DND-41 (cell line): Measurements from ENCODE around the gene FURIN.
"Not testable (repeated sequence)": the region's sequence is repeated elsewhere in the genome, so short reads cannot be mapped to it uniquely, and the experiment has no call there.

Experiments
- ATAC-seq: fragments of 200-7000 bp; cut with Tn5 transposase; 3 replicates; pipeline ENCODE4 v1.9.1; 2021; ENCODE audit warnings: low read depth; ENCODE audit not compliant: insufficient read depth
- DNase-seq: peaks from one replicate; pipeline ENCODE4 v3.0.0-alpha.2; 2020
- H2AFZ ChIP-seq: 2 replicates; pipeline ENCODE4 v1.6.0; 2012; ENCODE audit warnings: low read depth, low read length
- H3K27ac ChIP-seq: 2 replicates; pipeline ENCODE4 v1.5.1; 2012; ENCODE audit warnings: low read length, inconsistent platforms
- H3K27me3 ChIP-seq: fragments of 200-600 bp; sonication (generic); 2 replicates; pipeline ENCODE4 v1.6.0; 2012; ENCODE audit warnings: low read length, mild to moderate bottlenecking, inconsistent platforms; ENCODE audit not compliant: insufficient read depth, poor library complexity
- H3K36me3 ChIP-seq: 2 replicates; pipeline ENCODE4 v1.5.1; 2012; ENCODE audit warnings: low read length, inconsistent platforms; ENCODE audit not compliant: insufficient read depth
- H3K4me1 ChIP-seq: 2 replicates; pipeline ENCODE4 v1.5.1; 2012; ENCODE audit warnings: mild to moderate bottlenecking, low read length; ENCODE audit not compliant: insufficient read depth
- H3K4me2 ChIP-seq: 2 replicates; pipeline ENCODE4 v1.6.0; 2012; ENCODE audit warnings: mild to moderate bottlenecking, moderate library complexity, low read length, inconsistent platforms; ENCODE audit not compliant: insufficient read depth
- H3K4me3 ChIP-seq, 2 experiments: fragments of 200-600 bp in 1 of 2; shearing (Covaris generic) in 1 of 2; 2 replicates each; pipeline ENCODE4 v1.5.1; 2012 to 2016; ENCODE audit warnings: inconsistent platforms in 2 of 2, low read length in 2 of 2, mild to moderate bottlenecking in 2 of 2, low read depth in 1 of 2, moderate library complexity in 1 of 2
- H3K79me2 ChIP-seq: 2 replicates; pipeline ENCODE4 v1.6.0; 2012; ENCODE audit warnings: low read length, inconsistent platforms; ENCODE audit not compliant: insufficient read depth
- H3K9ac ChIP-seq: 2 replicates; pipeline ENCODE4 v1.6.0; 2012; ENCODE audit warnings: low read depth, mild to moderate bottlenecking, inconsistent platforms, low read length, moderate library complexity
- H3K9me3 ChIP-seq: 2 replicates; pipeline ENCODE4 v1.5.1; 2012; ENCODE audit warnings: low read length, moderate library complexity, mild to moderate bottlenecking, inconsistent platforms; ENCODE audit not compliant: insufficient read depth, severe bottlenecking
- H4K20me1 ChIP-seq: 2 replicates; pipeline ENCODE4 v1.6.0; 2012; ENCODE audit warnings: low read length; ENCODE audit not compliant: insufficient read depth
- EZH2 ChIP-seq: IDR thresholded peaks from 3 replicates; pipeline ENCODE4 v1.6.1; 2012; ENCODE audit warnings: borderline replicate concordance, low read depth, mild to moderate bottlenecking, moderate library complexity, low read length, inconsistent platforms; ENCODE audit not compliant: severe bottlenecking
- TF ChIP-seq, protein P1 (sequence below): IDR thresholded peaks from 2 replicates; pipeline ENCODE4 v1.5.1; 2012; ENCODE audit warnings: borderline replicate concordance, low read length, moderate library complexity, mild to moderate bottlenecking; ENCODE audit not compliant: poor library complexity, severe bottlenecking; ENCODE audit errors: extremely low read depth

The FURIN gene

DNA sequence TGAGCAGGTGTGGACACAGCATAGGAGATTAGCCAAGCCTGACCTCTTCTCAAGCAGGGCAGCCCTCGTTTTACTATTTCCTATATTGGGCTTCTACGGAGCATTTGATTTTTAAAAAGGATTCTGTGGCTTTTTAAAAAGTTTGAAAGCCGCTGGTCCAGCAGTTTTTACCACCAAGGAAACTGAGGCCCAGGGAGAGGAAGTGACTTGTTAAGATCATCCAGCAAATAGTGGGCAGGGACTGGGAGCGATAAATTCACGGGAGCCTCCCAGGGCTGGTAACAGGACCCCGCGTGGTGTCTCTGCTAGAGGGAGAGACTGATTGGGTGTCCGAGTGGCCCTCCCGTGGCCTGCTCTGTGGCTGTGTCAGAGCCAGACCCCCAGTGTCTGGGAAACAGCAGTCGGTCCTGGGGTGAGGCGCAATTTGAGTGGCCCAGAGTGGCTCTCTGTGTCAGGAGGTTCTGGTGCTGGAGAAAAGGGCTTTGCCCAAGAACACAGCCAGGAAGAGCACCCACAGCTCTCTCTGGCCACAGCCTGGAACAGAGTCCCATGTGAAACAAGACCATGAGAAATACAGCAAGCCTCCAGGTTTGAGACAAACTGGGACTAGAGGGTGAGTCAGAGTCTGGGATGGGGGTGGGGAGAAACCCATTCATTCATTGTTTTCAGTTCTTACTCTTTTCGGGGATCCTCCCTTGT is 4.2 kb downstream of the FURIN start:
- DNase-seq = no peak
- no peak for TF ChIP-seq EZH2
- TF ChIP-seq, protein P1, sequence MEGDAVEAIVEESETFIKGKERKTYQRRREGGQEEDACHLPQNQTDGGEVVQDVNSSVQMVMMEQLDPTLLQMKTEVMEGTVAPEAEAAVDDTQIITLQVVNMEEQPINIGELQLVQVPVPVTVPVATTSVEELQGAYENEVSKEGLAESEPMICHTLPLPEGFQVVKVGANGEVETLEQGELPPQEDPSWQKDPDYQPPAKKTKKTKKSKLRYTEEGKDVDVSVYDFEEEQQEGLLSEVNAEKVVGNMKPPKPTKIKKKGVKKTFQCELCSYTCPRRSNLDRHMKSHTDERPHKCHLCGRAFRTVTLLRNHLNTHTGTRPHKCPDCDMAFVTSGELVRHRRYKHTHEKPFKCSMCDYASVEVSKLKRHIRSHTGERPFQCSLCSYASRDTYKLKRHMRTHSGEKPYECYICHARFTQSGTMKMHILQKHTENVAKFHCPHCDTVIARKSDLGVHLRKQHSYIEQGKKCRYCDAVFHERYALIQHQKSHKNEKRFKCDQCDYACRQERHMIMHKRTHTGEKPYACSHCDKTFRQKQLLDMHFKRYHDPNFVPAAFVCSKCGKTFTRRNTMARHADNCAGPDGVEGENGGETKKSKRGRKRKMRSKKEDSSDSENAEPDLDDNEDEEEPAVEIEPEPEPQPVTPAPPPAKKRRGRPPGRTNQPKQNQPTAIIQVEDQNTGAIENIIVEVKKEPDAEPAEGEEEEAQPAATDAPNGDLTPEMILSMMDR = no peak
- H3K36me3 ChIP-seq = peaks cover 17% of the 10 kb centered on the region
- peak overlapping the region; percentile 96 for H3K4me2 ChIP-seq
- H3K79me2 ChIP-seq = peaks cover 11% of the 10 kb centered on the region
- peak overlapping the region; percentile 73 for H3K9ac ChIP-seq
- peaks cover 39% of the 10 kb centered on the region for H3K4me1 ChIP-seq
- no peak overlapping the region; the same call in 1 of the 2 replicates for H3K27ac ChIP-seq
- peaks cover 10% of the 10 kb centered on the region for H4K20me1 ChIP-seq
- H3K27me3 ChIP-seq = no peaks in the 10 kb centered on the region
- no peak for ATAC-seq
- no peaks in the 10 kb centered on the region for H3K9me3 ChIP-seq
- H2AFZ ChIP-seq = no peak overlapping the region
- H3K4me3 ChIP-seq = peak overlapping the region; percentile 68 to 72; a peak in 3 of 4 replicates

DNA sequence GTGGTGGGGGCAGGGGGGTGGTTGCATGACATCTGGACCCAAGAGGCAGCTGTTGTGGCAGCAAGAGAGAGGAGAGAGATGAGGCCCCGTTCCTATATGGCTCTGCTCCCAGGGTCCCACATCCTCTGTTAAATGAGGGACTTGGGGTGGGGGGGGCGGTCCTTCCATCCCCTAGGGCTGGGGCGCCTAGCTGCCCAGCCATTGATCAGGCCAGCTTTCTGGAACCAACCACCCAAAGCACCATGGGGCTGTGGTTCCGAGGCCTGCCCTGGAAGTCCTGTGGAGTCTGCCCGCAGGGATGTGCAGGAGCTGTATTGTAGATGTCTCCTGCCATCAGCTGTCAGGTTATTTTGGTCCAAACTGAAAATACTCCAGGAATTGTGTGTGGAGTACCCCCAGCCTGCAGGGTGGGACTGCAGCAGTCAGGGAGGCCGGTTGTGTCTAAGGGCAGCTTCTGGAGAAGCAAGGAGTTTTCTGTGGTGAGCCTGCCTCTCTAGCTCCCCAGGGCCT is 5.2 kb downstream of the FURIN start:
- Histone ChIP-seq H3K79me2 (peaks cover 11% of the 10 kb centered on the region), H3K9ac (no peak overlapping the region), H3K9me3 (no peaks in the 10 kb centered on the region), H3K27me3 (no peaks in the 10 kb centered on the region), H4K20me1 (peaks cover 10% of the 10 kb centered on the region), H3K4me2 (no peak overlapping the region), H3K4me1 (peaks cover 39% of the 10 kb centered on the region), H3K27ac (no peak overlapping the region), H2AFZ (no peak overlapping the region), H3K36me3 (peaks cover 25% of the 10 kb centered on the region), H3K4me3 (no peak overlapping the region)
- no peak for ATAC-seq
- TF ChIP-seq, protein P1 = no peak
- TF ChIP-seq EZH2 = no peak
- no peak for DNase-seq

DNA sequence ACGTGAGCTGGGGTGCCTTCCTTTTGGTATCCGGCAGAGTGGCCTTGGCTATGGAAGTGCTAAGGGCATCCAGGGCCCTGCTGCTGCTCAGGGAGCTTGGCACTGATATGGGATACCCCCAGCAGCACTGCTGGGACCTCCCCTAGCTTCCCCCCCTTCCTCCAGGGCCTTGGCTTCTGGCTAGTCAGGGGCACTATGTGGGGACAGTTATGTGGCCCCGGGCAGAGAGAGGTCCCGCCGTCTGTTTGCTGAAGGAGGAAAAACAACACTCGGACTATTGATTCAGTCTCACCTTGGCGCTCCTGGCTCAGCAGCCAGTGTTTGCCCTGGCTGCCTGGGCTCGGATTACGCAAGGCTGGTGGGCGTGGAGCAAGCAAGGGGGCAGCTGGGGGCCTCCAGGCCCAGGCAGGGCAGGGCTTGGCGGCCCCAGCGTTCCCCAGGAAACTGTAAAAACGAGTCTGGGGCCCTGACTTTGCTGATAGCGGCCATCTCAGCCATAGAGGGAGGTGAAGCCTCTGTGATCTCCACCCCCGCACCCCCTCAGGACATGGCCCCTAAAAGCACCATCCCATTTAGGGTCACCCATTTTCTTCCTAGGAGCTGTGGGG is 5.7 kb downstream of the FURIN start:
- Histone ChIP-seq H3K27ac (no peak overlapping the region), H4K20me1 (peaks cover 10% of the 10 kb centered on the region), H3K4me1 (peaks cover 34% of the 10 kb centered on the region), H3K9ac (no peak overlapping the region), H3K4me3 (no peak overlapping the region), H3K27me3 (no peaks in the 10 kb centered on the region), H2AFZ (no peak overlapping the region), H3K4me2 (no peak overlapping the region), H3K79me2 (peaks cover 11% of the 10 kb centered on the region), H3K36me3 (peaks cover 31% of the 10 kb centered on the region), H3K9me3 (no peaks in the 10 kb centered on the region)
- ATAC-seq = no peak
- TF ChIP-seq, protein P1 = no peak
- no peak for TF ChIP-seq EZH2
- no peak for DNase-seq

DNA sequence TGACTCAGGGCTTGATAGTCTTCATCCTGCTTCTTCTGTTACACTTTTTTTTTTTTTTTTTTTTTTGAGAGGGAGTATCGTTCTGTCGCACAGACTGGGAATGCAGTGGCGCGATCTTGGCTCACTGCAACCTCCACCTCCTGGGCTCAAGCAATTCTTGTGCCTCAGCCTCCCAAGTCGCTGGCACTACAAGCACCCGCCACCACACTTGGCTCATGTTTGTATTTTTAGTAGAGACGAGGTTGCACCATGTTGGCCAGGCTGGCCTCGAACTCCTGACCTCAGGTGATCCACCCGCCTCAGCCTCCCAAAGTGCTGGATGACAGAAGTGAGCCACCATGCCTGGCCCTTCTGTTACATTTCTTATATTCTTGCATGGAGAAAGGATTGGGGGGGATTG is 6.6 kb downstream of the FURIN start:
- Histone ChIP-seq H3K79me2 (peaks cover 11% of the 10 kb centered on the region), H3K4me1 (peaks cover 26% of the 10 kb centered on the region), H3K36me3 (peaks cover 40% of the 10 kb centered on the region)
- not testable (repeated sequence) for ATAC-seq, DNase-seq, H3K9me3 ChIP-seq, H4K20me1 ChIP-seq, H3K9ac ChIP-seq, H3K27me3 ChIP-seq, H2AFZ ChIP-seq, H3K4me3 ChIP-seq, H3K4me2 ChIP-seq, H3K27ac ChIP-seq
